Stimulated activated naive CD8-positive, alpha-beta T cell treated with anti-CD3 and anti-CD28 coated beads, Interleukin-15, amount 100 ng/mL, for 72 hours (primary cell): ENCODE results near the gene RAP1GAP.
"Not testable (repeated sequence)": the region's sequence is repeated elsewhere in the genome, so short reads cannot be mapped to it uniquely, and the experiment has no call there.

Source experiments
- ATAC-seq: fragments of 150-1000 bp; cut with Tn5 transposase; 2 replicates; pipeline ENCODE4 v1.10.0; 2021; ENCODE audit warnings: mild to moderate bottlenecking, moderate library complexity
- DNase-seq, 2 donors: peaks; one replicate each; pipeline ENCODE4 v3.0.0; 2021 to 2022
- H3K27ac Mint-ChIP-seq, 2 donors: one replicate each; pipeline ENCODE4 v1.8.0; 2022; ENCODE audit warnings: mild to moderate bottlenecking in 2 of 2, mixed read lengths in 2 of 2, moderate library complexity in 2 of 2
- H3K27me3 Mint-ChIP-seq: one replicate; pipeline ENCODE4 v1.8.0; 2022; ENCODE audit warnings: mixed read lengths
- H3K4me1 Mint-ChIP-seq: one replicate; pipeline ENCODE4 v1.8.0; 2022; ENCODE audit warnings: mild to moderate bottlenecking, mixed read lengths
- H3K4me3 Mint-ChIP-seq, 2 donors: one replicate each; pipeline ENCODE4 v1.8.0; 2022; ENCODE audit warnings: mild to moderate bottlenecking in 2 of 2, mixed read lengths in 2 of 2, moderate library complexity in 1 of 2
- H3K9me3 Mint-ChIP-seq, 2 donors: one replicate each; pipeline ENCODE4 v1.8.0; 2022; ENCODE audit warnings: mixed read lengths in 2 of 2

Gene RAP1GAP

DNA sequence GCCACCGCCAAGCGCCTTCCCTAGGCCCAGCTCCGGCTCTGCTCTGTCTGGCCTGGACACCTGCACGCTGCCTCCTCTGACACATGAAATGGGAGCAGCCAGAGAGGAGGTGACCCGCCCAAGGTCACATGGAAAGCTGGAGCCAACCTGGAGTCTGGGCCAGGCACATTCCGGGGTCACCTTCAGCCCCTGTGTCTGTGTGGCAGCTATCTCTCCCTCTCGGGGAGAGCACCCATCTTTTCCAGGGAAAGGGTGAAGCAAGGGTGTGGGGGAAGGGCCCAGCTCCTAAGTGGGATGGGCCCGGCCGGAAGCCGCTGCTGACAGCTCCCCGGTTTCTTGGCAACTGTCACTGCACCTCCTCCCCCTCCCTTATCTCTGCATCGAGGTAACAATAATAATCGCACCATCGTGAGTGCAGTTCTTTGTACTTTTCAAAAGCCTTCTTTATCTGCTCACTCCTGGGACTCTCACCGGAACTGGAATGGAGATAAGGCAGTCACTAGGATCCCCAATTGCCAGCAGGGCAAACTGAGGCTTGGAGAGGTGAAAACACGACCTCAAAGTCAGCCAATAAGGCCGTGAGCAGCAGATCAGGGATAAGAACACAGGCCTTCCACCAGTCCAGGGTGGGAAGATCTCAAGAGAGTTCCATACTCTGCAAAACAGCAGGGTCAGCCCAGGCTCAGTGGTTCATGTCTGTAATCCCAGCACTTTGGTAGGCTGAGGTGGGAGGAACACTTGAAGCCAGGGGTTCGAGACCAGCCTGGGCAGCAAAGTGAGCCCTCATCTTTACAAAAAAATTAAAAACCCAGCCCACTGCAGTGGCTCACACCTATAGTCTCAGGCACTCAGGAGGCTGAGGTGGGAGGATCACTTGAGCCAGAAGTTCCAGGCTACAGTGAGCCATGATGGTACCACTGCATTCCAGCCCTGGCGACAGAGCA, 36.9 kb downstream of the RAP1GAP start:
- no peaks in the 10 kb centered on the region for H3K4me1 Mint-ChIP-seq
- peaks cover 52% of the 10 kb centered on the region for H3K27me3 Mint-ChIP-seq
- DNase-seq (no peak), ATAC-seq (no peak)
- H3K4me3 Mint-ChIP-seq = no peak overlapping the region
- no peak overlapping the region for H3K27ac Mint-ChIP-seq
- no peaks in the 10 kb centered on the region for H3K9me3 Mint-ChIP-seq

DNA sequence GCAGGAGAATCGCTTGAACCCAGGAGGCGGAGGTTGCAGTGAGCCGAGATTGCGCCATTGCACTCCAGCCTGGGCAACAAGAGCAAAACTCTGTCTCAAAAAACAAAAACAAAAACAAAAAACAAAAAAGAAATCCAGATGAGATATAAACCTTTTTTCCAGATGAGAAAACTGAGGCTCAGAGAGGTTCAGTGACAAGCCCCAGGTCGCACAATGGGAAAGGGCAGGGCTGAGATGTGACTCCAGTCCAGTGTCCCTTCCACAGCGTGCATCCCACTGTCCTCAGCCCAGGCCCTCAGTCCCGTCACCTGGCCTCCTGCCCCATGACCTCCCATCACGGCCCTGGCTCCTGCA, 37.6 kb downstream of the RAP1GAP start:
- H3K4me1 Mint-ChIP-seq, H3K27ac Mint-ChIP-seq, ATAC-seq, H3K4me3 Mint-ChIP-seq, DNase-seq, H3K9me3 Mint-ChIP-seq: not testable (repeated sequence)
- H3K27me3 Mint-ChIP-seq = peaks cover 52% of the 10 kb centered on the region

- Mint-ChIP-seq H3K27ac (no peak overlapping the region), H3K9me3 (no peaks in the 10 kb centered on the region), H3K27me3 (peaks cover 45% of the 10 kb centered on the region), H3K4me3 (no peak overlapping the region), H3K4me1 (no peaks in the 10 kb centered on the region)
- DNase-seq (no peak), ATAC-seq (no peak)
Measured at GRCh38 chr1:21630571-21631343, 38.4 kb downstream of the RAP1GAP start.

- ATAC-seq (no peak), DNase-seq (no peak)
- no peaks in the 10 kb centered on the region for H3K9me3 Mint-ChIP-seq
- H3K4me3 Mint-ChIP-seq = no peak overlapping the region
- no peaks in the 10 kb centered on the region for H3K4me1 Mint-ChIP-seq
- H3K27ac Mint-ChIP-seq = no peak overlapping the region
- peaks cover 37% of the 10 kb centered on the region for H3K27me3 Mint-ChIP-seq
Measured at GRCh38 chr1:21629971-21630370, 39.2 kb downstream of the RAP1GAP start.

DNA sequence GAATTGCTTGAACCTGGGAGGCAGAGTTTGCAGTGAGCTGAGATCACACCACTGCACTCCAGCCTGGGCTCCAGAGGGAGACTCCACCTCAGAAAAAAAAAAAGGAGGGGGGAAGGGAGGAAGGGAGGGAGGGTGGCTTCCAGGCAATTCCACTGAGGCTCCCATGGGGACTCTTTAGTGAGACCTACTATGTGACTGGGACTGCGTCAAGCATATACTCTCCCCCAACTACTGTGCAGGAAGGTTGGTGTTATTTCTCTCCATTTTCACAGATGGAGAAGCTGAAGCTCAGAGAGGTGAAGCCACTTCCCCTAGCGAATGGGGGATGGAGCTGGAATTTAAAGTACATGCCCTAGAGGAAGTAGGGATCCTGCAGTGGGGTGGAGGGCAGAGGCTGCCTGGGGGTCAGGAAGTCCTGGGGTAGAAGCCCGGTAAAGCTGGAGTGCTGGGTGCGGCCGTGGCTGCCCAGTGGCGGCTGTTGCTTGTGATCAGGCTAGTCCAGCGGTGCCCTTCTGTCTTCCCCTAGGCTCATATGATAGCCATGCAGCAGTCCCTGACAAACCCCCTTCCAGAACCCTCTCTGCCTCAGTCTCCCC, 40.3 kb downstream of the RAP1GAP start:
- peaks cover 37% of the 10 kb centered on the region for H3K27me3 Mint-ChIP-seq
- no peak for DNase-seq
- H3K4me3 Mint-ChIP-seq = no peak overlapping the region
- H3K9me3 Mint-ChIP-seq = no peaks in the 10 kb centered on the region
- no peaks in the 10 kb centered on the region for H3K4me1 Mint-ChIP-seq
- ATAC-seq = no peak
- H3K27ac Mint-ChIP-seq = no peak overlapping the region

DNA sequence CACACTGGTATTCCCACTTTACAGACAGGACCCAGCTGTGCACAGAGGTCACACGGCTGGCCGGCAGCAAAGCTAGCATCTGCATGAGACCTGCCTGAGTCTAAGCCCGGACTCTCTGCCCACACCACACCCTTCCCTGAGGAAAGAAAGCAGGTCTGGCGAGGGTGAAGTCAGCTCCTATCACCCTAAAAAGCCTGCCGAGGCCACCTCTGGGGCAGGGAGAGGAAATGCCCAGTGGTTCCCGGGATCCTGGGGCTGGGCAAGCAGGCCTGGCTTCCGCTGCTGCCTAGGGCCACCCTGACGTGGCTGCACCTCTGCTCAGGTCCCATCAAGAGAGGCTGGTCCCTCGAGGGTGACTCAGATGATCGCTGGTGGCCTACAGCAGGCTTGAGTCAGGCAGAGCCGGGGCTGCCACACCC, 42.2 kb downstream of the RAP1GAP start:
- DNase-seq = no peak
- peaks cover 49% of the 10 kb centered on the region for H3K27me3 Mint-ChIP-seq
- H3K4me3 Mint-ChIP-seq = no peak overlapping the region
- no peak overlapping the region for H3K27ac Mint-ChIP-seq
- peaks cover 5% of the 10 kb centered on the region for H3K4me1 Mint-ChIP-seq
- ATAC-seq = no peak
- H3K9me3 Mint-ChIP-seq = no peaks in the 10 kb centered on the region

DNA sequence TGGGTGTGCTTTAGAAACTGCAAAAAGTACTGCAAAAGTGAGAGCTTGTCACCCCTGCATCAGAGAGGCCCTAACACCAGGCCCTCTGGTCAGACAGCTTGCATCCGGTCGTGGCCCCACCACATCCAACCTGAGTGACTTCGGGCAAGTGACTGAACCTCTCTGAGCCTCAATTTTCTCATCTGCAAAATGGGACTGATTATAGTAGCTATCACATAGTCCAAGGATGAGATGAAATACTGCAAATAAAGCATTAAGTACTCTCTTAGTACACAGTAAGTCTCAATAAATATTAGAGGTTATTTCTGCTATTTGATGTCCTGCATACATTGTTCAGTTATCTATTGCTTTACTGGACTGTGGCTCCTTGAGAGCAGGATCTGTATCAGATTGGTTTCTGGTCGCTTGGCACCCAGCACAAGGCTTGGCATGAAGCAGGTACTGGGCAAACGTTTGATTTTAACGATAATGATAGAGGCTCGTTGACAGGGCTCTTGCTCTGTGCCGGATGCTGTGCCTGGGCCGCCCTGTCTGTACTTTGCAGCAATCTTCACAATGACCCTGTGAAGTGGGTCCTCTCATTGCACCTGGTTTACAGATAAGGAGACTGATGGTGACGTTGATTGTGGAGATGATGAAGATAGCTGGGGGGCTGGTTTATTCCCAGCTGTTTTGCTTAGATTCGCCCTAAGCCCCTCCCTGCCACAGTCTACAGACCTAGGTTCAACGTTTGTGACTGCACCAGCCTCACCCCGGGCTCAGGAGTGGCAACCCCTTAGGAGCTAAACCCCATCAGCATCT, 43.6 kb downstream of the RAP1GAP start:
- Mint-ChIP-seq H3K4me1 (peaks cover 5% of the 10 kb centered on the region), H3K4me3 (no peak overlapping the region)

GRCh38 chr1:21624571-21625389, 44.4 kb downstream of the RAP1GAP start:
- no peak for DNase-seq

More for the DNA sequence above, 43.6 kb downstream of the RAP1GAP start:
- ATAC-seq = no peak
- Mint-ChIP-seq H3K27ac (no peak overlapping the region), H3K9me3 (no peaks in the 10 kb centered on the region), H3K27me3 (peaks cover 49% of the 10 kb centered on the region)
- DNase-seq = no peak

DNA sequence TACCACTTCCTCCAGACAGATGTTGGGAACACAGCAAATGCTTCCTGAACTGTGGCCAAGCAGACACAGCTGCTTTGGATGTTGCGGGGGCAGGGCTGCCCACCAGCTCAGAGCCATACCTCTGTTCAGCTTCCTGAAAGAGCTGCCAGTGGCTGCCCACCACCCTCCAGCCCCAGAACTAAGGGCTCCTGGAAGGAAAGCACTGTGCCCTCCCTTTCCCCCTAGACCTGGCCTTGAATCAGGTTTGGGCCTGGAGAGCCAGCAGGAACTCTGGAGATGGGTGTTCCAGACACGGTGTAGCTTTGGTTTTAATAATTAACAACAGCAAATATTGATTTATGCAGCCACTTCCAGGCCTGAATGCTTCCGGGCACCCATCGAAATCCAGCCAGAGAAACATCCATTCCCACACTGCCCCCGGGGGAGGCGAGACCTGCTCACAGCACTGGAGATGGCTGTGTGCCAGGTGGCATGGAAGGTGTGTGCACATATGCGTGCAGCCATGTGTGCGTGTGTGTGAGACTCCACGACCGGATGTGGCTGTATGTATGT, 45.7 kb downstream of the RAP1GAP start:
- ATAC-seq (no peak), DNase-seq (no peak)
- Mint-ChIP-seq H3K4me3 (no peak overlapping the region), H3K27ac (no peak overlapping the region), H3K4me1 (peaks cover 5% of the 10 kb centered on the region), H3K27me3 (peaks cover 53% of the 10 kb centered on the region), H3K9me3 (no peaks in the 10 kb centered on the region)

More at GRCh38 chr1:21624571-21625389, 44.4 kb downstream of the RAP1GAP start:
- Mint-ChIP-seq H3K4me3 (no peak overlapping the region), H3K9me3 (no peaks in the 10 kb centered on the region), H3K4me1 (peaks cover 5% of the 10 kb centered on the region), H3K27me3 (peaks cover 50% of the 10 kb centered on the region), H3K27ac (no peak overlapping the region)
- no peak for ATAC-seq

- Mint-ChIP-seq H3K27me3 (peaks cover 58% of the 10 kb centered on the region), H3K27ac (no peak overlapping the region), H3K9me3 (no peaks in the 10 kb centered on the region), H3K4me1 (peaks cover 5% of the 10 kb centered on the region), H3K4me3 (peak overlapping the region; percentile 78 to 79)
- peak; percentile 69 for ATAC-seq
- peak; percentile 37 to 57 for DNase-seq
Measured at GRCh38 chr1:21622466-21623315, 46.5 kb downstream of the RAP1GAP start.

GRCh38 chr1:21621761-21622436, 47.3 kb downstream of the RAP1GAP start:
- peak; percentile 45 for ATAC-seq
- no peaks in the 10 kb centered on the region for H3K9me3 Mint-ChIP-seq
- H3K4me1 Mint-ChIP-seq = peaks cover 5% of the 10 kb centered on the region
- peaks cover 58% of the 10 kb centered on the region for H3K27me3 Mint-ChIP-seq
- no peak for DNase-seq
- H3K27ac Mint-ChIP-seq = no peak overlapping the region
- peak overlapping the region; percentile 26 to 43 for H3K4me3 Mint-ChIP-seq

DNA sequence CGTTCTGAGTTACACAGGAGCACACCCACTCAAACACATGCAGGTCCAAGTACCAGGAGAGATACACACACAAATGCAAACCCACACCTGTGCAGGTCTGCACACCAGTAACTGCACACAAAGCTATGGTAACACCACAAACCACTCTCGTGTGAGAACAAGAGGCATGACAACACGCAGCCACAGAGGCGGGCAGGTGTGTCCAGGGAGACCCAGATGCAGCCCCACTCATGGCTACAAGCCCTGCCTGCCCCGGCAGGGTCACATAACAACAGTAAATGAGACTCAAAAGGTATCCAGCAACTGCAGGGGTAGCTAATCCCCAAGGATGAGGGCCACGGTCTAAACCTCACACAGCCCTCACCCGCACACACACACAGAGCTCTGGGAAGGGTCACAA, 48.1 kb downstream of the RAP1GAP start:
- H3K9me3 Mint-ChIP-seq = no peaks in the 10 kb centered on the region
- peaks cover 58% of the 10 kb centered on the region for H3K27me3 Mint-ChIP-seq
- DNase-seq (no peak), ATAC-seq (no peak)
- no peak overlapping the region for H3K4me3 Mint-ChIP-seq
- peaks cover 5% of the 10 kb centered on the region for H3K4me1 Mint-ChIP-seq
- no peak overlapping the region for H3K27ac Mint-ChIP-seq

DNA sequence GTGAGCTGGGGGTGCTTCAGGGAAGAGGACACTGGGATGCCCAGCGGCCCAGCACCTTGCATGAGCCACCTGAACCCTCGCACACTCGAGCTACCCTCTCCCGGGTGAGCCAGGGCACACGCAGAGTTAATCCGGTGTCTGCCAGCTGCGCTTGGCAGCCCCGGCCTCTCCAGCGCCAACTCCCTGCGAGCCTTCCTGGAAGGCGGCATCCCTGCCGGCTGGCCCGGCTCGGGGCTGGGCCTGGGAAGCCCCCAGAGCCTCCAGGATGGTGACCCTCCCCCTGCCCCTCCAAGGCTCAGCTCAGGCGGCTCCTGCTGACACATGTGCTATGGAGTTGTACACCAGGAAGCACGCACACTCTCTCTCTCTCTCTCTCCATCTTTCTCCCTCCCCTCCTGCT, 48.7 kb downstream of the RAP1GAP start:
- H3K27ac Mint-ChIP-seq = no peak overlapping the region
- ATAC-seq (no peak), DNase-seq (no peak)
- peaks cover 5% of the 10 kb centered on the region for H3K4me1 Mint-ChIP-seq
- no peaks in the 10 kb centered on the region for H3K9me3 Mint-ChIP-seq
- peaks cover 59% of the 10 kb centered on the region for H3K27me3 Mint-ChIP-seq
- no peak overlapping the region for H3K4me3 Mint-ChIP-seq
